ENCODE measurements around the gene HMCN2. TPM values are rescaled to one million over a fixed set of nuclear protein-coding genes. Genes with fewer than 3 reads are reported as not detected.

The HMCN2 gene
- polyA plus RNA-seq, 1 of the 3 experiments (the other 2 are of a cell fraction), result 0.15 TPM

DNA sequence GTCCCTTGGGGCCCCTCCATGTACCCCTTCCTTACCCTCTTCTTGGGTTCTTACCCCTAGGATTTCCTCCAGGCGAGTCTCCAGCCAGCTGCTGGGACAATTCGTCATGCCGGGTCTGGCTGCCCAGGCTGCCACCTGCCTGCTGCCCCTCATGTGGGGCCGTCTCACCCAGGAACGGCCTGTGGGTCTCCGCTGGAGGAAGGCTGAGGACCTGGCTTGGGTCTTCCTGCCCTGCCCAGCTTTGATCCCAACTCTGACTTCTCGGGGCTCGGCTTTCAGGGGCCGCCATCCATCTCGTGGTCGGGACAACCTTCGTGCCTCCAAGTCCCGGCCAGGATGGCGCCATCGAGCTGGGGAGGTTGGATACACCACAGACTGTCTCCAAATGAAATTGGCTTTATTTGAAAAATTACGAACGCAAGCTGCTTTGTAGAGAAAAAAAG is 38.1 kb downstream of the HMCN2 start:
- CTCF ChIA-PET, result interaction anchor here (1.1 to 6.7 kb wide), 8 partner anchors 10 to 197 kb away, joined by 3 to 30 read pairs (median 4); no protein-coding TSS in a partner anchor
- Histone ChIP-seq H3K9ac (no peak overlapping the region), H3K4me2 (no peak overlapping the region)

GRCh38 chr9:130304116-130304515 is 38.6 kb downstream of the HMCN2 start:
- Histone ChIP-seq H3K9me3 (no peaks in the 10 kb centered on the region), H3K4me1 (ENCODE audit: control insufficient read depth in 1 of 2, insufficient read depth in 2 of 2, low read depth in 1 of 2, low read length in 1 of 2) (peaks cover 0 to 61% of the 10 kb centered on the region in 2 experiments; a peak in 2 of 4 replicates), H3K4me3 (ENCODE audit: low read depth in 2 of 2, low read length in 1 of 2) (no peak overlapping the region), H4K20me1 (ENCODE audit: insufficient read depth) (no peaks in the 10 kb centered on the region), H3K79me2 (ENCODE audit: insufficient read depth) (no peaks in the 10 kb centered on the region), H3F3A (replicated peaks; ENCODE audit: insufficient read depth) (no peaks in the 10 kb centered on the region), H2AFZ (ENCODE audit: low read depth) (no peak overlapping the region), H3K4me2 (no peak overlapping the region), H3K27ac (ENCODE audit: low read depth in 2 of 2, low read length in 1 of 2) (peak overlapping the region in 1 of 2 experiments; percentile 47; a peak in 2 of 4 replicates), H3K9ac (no peak overlapping the region), H3K9me2 (no peaks in the 10 kb centered on the region), H3K27me3 (ENCODE audit: insufficient read depth) (no peaks in the 10 kb centered on the region), H3K36me3 (replicated peaks in 1 of 2; ENCODE audit: control insufficient read depth in 1 of 2, insufficient read depth in 2 of 2, low read length in 1 of 2) (no peaks in the 10 kb centered on the region)
- ChIA-PET POLR2A (no interaction called here), CTCF (interaction anchor here (0.8 to 6.7 kb wide), 9 partner anchors 9 to 197 kb away, joined by 3 to 30 read pairs (median 4); no protein-coding TSS in a partner anchor)
- DNase-seq, result no peak
- 50% methylated on average over 4 of the region's 7 CpGs for WGBS (ENCODE audit: low lambda C conversion rate)
- no peak for TF ChIP-seq RAD21 (IDR thresholded peaks at IDR 0.05; ENCODE audit: low read length)
- no peak for TF ChIP-seq GATA2 (CRISPR knock-in tag; IDR thresholded peaks at IDR 0.05)
- no peak for TF ChIP-seq FOXM1 (IDR thresholded peaks at IDR 0.05; ENCODE audit: low read depth)
- TF ChIP-seq, protein P1, sequence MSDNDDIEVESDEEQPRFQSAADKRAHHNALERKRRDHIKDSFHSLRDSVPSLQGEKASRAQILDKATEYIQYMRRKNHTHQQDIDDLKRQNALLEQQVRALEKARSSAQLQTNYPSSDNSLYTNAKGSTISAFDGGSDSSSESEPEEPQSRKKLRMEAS (IDR thresholded peaks at IDR 0.05; ENCODE audit: low read depth), result no peak
- TF ChIP-seq NRF1 (IDR thresholded peaks at IDR 0.05; ENCODE audit: low read depth, low read length), result no peak
- TF ChIP-seq, protein P2, sequence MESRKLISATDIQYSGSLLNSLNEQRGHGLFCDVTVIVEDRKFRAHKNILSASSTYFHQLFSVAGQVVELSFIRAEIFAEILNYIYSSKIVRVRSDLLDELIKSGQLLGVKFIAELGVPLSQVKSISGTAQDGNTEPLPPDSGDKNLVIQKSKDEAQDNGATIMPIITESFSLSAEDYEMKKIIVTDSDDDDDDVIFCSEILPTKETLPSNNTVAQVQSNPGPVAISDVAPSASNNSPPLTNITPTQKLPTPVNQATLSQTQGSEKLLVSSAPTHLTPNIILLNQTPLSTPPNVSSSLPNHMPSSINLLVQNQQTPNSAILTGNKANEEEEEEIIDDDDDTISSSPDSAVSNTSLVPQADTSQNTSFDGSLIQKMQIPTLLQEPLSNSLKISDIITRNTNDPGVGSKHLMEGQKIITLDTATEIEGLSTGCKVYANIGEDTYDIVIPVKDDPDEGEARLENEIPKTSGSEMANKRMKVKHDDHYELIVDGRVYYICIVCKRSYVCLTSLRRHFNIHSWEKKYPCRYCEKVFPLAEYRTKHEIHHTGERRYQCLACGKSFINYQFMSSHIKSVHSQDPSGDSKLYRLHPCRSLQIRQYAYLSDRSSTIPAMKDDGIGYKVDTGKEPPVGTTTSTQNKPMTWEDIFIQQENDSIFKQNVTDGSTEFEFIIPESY (IDR thresholded peaks at IDR 0.05; ENCODE audit: borderline replicate concordance, low read depth), result no peak
- TF ChIP-seq EZH2phosphoT487 (IDR thresholded peaks at IDR 0.05; ENCODE audit: borderline replicate concordance, low read depth), result no peak
- no peak for TF ChIP-seq ELF1 (IDR thresholded peaks at IDR 0.05)
- TF ChIP-seq TEAD4 (IDR thresholded peaks at IDR 0.05; ENCODE audit: borderline replicate concordance, insufficient read depth), result no peak
- TF ChIP-seq, protein P3, sequence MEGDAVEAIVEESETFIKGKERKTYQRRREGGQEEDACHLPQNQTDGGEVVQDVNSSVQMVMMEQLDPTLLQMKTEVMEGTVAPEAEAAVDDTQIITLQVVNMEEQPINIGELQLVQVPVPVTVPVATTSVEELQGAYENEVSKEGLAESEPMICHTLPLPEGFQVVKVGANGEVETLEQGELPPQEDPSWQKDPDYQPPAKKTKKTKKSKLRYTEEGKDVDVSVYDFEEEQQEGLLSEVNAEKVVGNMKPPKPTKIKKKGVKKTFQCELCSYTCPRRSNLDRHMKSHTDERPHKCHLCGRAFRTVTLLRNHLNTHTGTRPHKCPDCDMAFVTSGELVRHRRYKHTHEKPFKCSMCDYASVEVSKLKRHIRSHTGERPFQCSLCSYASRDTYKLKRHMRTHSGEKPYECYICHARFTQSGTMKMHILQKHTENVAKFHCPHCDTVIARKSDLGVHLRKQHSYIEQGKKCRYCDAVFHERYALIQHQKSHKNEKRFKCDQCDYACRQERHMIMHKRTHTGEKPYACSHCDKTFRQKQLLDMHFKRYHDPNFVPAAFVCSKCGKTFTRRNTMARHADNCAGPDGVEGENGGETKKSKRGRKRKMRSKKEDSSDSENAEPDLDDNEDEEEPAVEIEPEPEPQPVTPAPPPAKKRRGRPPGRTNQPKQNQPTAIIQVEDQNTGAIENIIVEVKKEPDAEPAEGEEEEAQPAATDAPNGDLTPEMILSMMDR (IDR thresholded peaks at IDR 0.05), result no peak
- no peak for TF ChIP-seq YY1 (IDR thresholded peaks at IDR 0.05; ENCODE audit: low read depth)
- no peak for TF ChIP-seq EP300 (IDR thresholded peaks at IDR 0.05; ENCODE audit: borderline replicate concordance in 1 of 2, low read depth in 1 of 2, low read length in 1 of 2)
- no peak for TF ChIP-seq GABPA (IDR thresholded peaks at IDR 0.05; ENCODE audit: low read depth)
- TF ChIP-seq, protein P4, sequence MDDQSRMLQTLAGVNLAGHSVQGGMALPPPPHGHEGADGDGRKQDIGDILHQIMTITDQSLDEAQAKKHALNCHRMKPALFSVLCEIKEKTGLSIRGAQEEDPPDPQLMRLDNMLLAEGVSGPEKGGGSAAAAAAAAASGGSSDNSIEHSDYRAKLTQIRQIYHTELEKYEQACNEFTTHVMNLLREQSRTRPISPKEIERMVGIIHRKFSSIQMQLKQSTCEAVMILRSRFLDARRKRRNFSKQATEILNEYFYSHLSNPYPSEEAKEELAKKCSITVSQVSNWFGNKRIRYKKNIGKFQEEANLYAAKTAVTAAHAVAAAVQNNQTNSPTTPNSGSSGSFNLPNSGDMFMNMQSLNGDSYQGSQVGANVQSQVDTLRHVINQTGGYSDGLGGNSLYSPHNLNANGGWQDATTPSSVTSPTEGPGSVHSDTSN (IDR thresholded peaks at IDR 0.05), result no peak
- TF ChIP-seq MEF2A (IDR thresholded peaks at IDR 0.05; ENCODE audit: borderline replicate concordance, low read depth), result no peak

More for the DNA sequence above, 38.1 kb downstream of the HMCN2 start:
- Histone ChIP-seq H2AFZ (ENCODE audit: low read depth) (no peak overlapping the region), H3K27me3 (ENCODE audit: insufficient read depth) (no peaks in the 10 kb centered on the region), H3F3A (replicated peaks; ENCODE audit: insufficient read depth) (no peaks in the 10 kb centered on the region), H4K20me1 (ENCODE audit: insufficient read depth) (no peaks in the 10 kb centered on the region), H3K9me2 (no peaks in the 10 kb centered on the region), H3K4me3 (ENCODE audit: low read depth in 2 of 2, low read length in 1 of 2) (no peak overlapping the region), H3K9me3 (no peaks in the 10 kb centered on the region), H3K4me1 (ENCODE audit: control insufficient read depth in 1 of 2, insufficient read depth in 2 of 2, low read depth in 1 of 2, low read length in 1 of 2) (peaks cover 0 to 58% of the 10 kb centered on the region in 2 experiments; a peak in 2 of 4 replicates), H3K27ac (ENCODE audit: low read depth in 2 of 2, low read length in 1 of 2) (peak overlapping the region in 1 of 2 experiments; percentile 47; a peak in 2 of 4 replicates), H3K79me2 (ENCODE audit: insufficient read depth) (no peaks in the 10 kb centered on the region), H3K36me3 (replicated peaks in 1 of 2; ENCODE audit: control insufficient read depth in 1 of 2, insufficient read depth in 2 of 2, low read length in 1 of 2) (no peaks in the 10 kb centered on the region)
- DNase-seq, result no peak
- POLR2A ChIA-PET, result no interaction called here
- WGBS (ENCODE audit: low lambda C conversion rate), result 79% methylated on average over 13 of the region's 17 CpGs
- TF ChIP-seq RCOR1 (IDR thresholded peaks at IDR 0.05; ENCODE audit: low read length), result no peak
- TF ChIP-seq EZH2phosphoT487 (IDR thresholded peaks at IDR 0.05; ENCODE audit: borderline replicate concordance, low read depth), result no peak
- TF ChIP-seq, protein P3 (IDR thresholded peaks at IDR 0.05), result no peak
- no peak for TF ChIP-seq GABPA (IDR thresholded peaks at IDR 0.05; ENCODE audit: low read depth)
- TF ChIP-seq RXRA (IDR thresholded peaks at IDR 0.05; ENCODE audit: borderline replicate concordance, low read depth), result no peak
- TF ChIP-seq FOXM1 (IDR thresholded peaks at IDR 0.05; ENCODE audit: low read depth), result no peak
- no peak for TF ChIP-seq TCF12 (IDR thresholded peaks at IDR 0.05)
- no peak for TF ChIP-seq EP300 (IDR thresholded peaks at IDR 0.05; ENCODE audit: borderline replicate concordance in 1 of 2, low read depth in 1 of 2, low read length in 1 of 2)
